Stimulated activated CD8-positive, alpha-beta memory T cell treated with anti-CD3 and anti-CD28 coated beads, Interleukin-15, amount 100 ng/mL, for 24 hours (primary cell): ENCODE measurements around the gene PIGC.

Experiments used
- DNase-seq: peaks from one replicate; pipeline ENCODE4 v3.0.0-alpha.2; 2020; ENCODE audit warnings: low read depth

The PIGC gene

GRCh38 chr1:172429331-172430127 lies 14.3 kb downstream of the PIGC start:
- DNase-seq = no peak

DNA sequence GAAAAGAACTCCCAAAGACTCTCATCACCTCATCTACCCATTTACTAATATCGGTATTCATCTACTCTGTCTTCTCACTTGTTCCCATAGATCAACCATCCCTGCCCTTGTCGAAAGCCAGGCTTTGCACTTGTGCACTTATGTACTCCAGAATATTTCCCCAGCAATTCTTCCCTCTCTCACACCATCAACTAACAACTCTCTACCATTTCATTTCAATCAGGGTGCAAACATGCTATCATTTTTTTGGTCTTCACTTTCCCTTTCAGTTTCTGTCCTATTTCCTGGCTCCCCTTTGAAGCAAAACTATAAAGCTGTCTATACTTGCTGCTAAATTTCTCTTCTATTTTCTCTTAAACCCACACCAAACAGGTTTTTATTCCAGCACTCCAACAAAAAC lies 16.7 kb downstream of the PIGC start:
- DNase-seq = no peak

- no peak for DNase-seq
Observed at GRCh38 chr1:172425339-172425738, 18.5 kb downstream of the PIGC start.

DNA sequence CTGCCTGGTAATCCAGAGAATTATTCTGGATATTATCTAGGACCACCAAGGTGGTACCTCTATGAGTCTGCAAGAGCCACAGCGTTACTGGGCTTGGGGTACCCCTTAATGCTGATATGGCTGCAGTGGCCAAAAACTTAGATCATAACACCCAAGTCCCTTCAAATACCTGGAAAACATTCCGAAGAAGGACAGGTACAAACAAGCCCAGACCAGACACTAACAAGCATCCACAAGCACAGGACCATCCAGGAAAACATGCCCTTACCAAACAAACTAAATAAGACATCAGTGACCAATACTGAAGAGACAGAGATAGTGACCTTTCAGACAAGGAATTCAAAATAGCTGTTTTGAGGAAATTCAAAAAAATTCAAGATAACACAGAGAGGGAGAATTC lies 20.5 kb downstream of the PIGC start:
- no peak for DNase-seq

DNA sequence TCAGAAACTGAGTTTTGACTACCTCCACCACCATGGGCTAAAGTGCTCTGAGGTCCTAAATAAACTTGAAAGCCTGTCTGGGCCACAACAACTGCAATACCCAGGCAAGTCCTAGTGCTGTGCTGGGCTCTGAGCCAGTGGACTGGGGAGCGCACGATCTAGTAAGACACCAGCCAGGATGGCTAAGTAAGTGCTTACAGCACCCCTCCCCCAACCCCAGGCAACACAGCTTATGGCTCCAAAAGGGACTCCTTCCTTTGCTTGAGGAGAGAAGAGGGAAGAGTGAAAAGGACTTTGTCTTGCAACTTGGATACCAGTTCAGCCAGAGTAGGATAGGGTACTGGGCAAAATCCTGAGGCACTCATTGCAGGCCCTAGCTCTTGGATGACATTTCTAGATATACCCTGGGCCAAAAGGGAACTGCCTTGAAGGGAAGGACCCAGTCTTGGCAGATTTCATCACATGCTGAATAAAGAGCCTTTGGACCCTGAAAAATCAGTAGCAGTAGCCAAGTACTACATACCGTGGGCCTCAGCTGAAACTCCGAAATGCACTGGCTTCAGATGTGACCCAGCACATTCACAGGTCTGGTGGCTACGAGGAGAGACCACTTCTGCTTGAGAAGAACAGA lies 21.8 kb downstream of the PIGC start:
- no peak for DNase-seq

DNA sequence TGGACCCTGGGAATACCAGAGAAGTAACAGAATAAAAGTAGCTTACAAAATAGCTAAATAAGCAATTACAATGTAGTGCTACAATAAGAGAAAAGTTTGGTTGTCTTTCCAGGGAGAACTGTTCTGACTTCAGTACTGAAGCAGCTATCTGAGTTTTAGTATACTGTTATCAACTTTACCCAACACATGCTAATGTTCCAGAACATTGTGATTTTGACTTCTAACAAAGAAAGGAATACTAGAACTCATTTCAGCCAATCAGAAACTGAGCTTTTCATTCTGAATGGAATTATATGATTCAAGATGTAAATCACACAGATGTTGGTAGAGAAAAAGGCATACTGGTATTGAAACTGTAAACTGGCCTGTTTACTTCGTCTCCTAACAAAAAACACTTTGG lies 23.5 kb downstream of the PIGC start, which contains the start of gene C1orf105:
Gene C1orf105 (plus strand): TSS at position 301 of the 400 bp plus-strand sequence. CDS start 201 bp downstream, outside the sequence.
- no peak for DNase-seq

DNA sequence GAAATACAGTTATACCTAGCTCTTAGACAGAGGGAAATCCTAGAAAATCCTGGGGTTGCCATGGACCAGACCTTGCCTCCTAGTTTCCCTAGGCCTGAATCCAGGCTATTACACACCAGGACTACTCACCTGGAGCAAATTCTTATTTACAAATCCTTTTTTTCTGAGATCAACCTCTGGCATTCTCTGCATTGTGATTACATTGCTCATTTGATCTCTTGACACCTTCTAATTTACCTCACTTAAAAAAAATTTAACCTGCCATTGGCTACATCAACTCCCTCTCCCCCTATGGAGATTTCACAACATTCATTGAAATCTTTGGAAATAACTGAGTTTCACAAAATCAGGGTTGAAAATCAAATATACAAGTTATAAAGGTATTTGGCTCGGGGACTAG lies 26.3 kb downstream of the PIGC start:
- DNase-seq = no peak

GRCh38 chr1:172416496-172417035 lies 27.3 kb downstream of the PIGC start:
- DNase-seq = no peak

DNA sequence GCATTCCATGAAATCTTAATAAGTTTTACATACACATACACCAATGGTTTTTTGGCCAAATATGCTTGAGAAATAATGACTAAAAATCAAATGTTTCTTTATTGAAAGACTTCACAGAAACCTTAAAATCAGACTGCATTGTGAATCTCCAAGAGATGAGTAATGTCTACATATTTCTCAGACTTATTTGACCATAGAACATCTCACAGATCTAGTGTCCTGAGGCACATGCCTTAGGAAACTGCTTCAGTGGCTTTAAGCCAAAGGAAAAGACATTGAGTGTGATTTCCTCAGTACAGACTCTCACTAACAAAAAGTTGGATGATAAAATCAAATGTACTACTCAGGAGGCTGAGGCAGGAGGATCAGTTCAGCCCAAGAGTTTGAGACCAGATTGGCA lies 29.5 kb downstream of the PIGC start:
- DNase-seq = no peak

DNA sequence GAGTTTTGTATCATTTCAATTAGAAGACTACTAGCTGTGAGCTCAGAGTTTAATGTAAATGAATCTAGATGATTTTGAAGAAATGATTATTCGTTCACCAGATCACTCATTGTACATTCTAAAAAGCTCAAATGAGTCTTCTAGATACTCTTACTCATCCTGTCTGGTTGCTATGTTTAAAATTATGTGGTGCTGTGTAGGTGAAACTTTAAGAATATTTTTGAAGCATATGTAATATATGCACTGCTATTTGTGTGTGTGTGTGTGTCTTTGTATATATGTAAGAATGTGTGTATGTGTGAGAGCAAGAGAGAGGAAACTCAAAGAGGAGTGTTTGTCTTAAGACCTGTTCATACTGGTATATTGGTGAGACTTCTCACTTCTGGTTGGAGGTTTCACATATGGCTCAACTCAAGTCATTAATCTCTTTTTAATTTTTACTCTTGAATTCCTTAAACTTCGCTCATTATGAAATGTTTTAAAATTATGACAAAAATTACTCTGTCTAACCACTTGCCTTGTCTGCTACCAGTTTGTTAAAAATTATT lies 32.0 kb downstream of the PIGC start:
- no peak for DNase-seq

DNA sequence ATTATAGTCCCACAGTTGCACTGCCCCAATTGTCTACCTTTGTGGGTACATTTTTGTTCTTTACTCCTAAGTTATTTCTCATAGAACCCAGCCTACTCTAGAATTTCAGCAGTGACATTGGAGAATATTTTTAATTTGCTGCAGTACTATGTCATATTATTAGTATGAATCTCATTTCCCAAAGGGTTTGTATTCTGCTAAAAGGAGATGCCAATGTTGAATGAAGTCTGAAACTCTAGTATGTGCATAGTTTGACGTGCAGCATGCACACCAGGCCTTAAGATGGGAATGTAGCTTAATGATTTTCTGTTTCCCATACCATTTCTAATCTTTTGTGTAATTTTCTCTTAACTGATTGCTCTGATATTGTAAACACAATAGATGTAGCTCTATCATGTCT lies 33.8 kb downstream of the PIGC start:
- DNase-seq = no peak

GRCh38 chr1:172408958-172409357 lies 34.9 kb downstream of the PIGC start:
- no peak for DNase-seq

GRCh38 chr1:172406968-172407367 lies 36.9 kb downstream of the PIGC start:
- no peak for DNase-seq

DNA sequence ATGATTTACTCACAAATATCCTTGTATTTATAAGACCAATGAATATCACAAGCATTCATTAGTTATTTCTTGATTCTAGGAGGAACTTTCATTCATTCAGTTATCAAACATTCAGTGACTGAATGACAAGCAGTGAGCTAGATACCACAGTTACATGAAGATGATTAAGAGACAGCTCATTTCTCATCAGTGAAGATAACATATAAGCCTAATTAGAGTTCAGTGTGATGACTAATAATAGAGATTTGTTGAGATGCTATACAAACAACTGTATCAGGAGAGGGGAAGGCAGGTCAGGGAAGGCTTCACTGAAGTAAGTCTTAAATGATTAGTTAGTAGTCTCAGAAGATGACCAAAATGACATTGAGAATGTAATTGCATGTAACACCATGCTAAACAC lies 38.0 kb downstream of the PIGC start:
- no peak for DNase-seq

DNA sequence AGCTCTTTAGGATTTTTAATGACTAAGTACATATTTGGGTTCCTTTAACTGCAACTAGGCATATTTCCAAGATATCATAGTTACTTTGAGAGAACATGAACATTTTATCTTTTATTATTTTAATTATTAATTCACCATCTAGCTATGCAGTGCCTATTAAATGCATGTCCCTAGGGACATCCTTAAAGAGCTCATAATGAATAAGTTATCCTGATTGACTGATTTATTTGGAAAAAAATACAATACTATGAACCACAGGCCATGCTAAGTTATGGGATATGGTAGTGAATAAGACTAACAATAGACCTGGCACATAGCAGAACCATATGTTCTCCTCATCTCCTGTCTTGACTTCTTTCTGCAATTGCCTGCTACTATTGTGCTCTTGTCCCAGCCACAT lies 39.7 kb downstream of the PIGC start:
- DNase-seq = no peak

DNA sequence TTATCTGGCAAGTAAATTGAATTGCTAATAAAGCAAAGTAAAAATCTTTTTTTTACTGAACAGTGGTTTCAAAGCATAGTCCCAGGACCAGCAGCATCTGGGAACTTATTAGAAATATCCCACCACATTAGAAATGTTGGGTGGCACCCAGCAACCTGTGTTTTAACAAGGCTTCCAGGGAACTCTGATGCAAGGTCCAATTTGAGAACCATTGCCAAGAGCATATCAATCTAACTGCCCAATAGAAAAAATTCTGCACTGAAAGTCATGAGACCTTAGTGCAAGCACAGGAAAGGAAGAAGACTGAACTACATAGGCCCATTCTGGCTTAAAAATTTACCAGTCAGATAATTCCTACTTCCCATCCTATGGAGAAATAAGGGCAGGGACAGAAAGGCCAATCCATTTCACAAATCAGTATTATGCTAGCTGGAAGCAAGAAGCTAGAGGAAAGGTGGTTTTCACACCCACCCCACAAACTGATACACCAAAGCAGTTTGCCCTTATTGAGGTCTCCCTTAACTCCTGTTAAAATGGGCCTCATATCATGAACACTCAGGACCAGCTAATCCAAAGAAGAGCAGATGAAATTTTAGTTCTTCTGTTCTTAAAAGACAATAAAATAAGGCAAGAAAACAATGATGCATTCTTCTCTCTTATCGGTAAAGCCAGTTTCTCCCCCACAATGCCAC lies 40.8 kb downstream of the PIGC start:
- DNase-seq = no peak

GRCh38 chr1:172401892-172402291 lies 42.0 kb downstream of the PIGC start:
- no peak for DNase-seq

DNA sequence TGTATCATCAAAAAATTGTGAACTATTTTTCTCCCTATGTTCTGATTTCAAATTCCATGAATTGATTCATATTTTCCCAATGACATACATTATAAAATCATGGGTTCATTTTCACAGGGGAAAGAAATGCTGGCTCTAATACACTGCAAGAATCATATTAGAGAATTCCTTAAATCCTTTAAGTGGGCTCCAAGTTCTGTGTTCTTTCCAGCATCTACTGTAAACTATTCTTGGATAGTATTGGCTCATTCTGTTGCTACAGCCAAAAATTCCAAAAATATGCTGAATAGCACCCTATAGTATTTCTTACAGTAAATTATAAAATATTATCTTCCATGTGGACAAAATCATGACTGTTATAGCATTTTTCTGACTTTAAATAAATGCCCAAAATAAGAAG lies 42.4 kb downstream of the PIGC start:
- no peak for DNase-seq

DNA sequence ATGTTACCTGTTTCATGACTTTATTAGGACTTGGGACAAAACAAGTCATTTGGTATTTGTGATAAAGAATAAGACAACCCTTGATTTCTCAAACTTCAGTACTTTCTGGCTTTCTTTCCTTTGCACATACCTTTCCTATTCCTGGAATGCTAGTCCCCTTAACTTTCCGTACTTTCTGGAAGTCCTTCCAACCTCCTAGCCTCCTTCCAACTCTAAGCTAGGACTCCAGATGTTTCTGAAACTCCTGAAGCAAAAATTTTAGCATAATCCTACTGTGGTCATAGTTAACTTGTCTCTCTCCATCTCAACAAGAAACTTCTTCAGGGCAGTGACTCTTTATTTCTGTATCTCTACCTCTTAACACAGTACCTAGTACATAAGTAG lies 43.2 kb downstream of the PIGC start:
- no peak for DNase-seq

DNA sequence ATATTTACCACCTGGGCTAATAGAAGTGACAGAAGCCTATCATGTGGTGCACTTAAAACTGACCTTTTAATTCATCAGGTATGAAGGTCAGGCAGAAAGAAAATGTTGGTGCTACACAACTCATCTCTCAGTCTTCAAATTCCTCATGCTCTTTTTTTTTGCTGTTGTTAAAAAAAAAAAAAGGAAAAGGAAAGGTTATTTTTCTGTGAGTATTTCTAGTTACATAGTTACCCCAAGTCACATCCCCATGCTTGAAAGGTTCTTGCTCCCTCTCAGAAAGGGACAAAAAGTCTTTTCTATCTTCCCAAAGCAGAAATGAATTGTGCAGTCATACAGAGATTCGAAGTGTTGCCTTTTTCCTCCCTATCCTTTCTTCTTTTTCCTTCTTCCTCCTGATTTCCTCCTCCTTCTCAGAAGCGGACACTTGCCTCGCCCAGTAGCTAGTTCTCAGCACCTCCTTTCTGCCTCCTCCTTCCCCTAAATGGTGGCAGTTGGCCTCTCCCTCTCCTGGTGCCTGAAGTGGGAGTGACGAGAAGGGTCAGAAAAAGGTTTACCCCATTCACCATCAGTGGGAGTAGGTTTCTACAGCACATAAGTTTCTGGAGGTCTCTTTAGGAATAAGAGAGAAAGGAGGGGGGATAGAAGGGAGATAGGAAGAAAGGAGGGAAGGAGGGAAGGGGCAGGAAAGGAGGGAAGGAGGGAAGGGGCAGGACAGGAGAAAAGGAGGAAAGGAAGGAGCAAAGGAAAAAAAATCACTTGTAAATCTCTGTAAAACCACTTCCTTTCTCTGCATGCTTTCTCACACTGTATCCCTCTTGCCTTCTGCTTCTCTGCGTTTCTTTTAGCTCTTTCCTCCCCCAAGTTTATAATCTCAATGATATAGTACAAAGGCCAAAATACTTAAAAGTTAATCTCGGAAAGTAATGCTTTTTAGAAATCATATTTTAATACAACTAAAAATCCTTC lies 43.8 kb downstream of the PIGC start:
- no peak for DNase-seq

DNA sequence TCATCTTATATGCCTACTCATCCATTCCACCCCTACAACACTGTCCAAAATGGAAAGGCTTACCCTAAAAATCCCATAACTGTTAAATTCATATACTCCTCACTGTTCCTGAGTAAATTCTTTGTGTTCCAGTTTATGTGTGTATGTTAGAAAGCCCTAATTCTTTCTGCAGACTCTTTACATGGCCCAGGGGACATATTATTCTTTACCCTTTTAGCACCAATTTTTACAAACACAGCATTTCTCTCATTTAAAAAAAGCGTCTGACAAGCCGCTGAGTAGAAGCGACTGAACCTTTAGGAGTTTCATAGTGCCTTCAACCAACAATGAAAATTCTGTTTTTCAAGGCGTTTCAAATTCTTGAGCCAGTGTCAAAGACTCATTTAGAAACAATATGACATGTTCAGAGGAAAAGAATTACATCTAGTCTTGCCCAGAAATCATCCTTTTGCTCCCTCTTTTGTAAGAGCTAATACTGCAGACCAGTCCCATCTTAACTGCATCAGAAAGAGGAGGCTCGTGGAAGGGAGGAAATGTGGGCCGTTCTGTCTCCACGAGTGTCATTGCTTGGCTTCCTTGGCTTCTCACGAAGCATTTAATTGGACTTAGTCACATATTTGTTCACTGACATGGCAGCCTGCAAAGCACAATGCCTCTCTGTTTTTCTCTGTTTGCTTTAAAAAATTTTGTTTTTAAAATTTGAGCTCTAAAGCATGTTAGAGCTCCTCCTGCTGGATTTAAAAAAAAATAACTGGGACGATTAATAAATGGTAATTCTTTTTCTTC lies 44.7 kb downstream of the PIGC start:
- no peak for DNase-seq
